Endothelial cell of umbilical vein (primary cell): ENCODE data around the gene LSP1. TPM values are rescaled to one million over a fixed set of nuclear protein-coding genes. Genes with fewer than 3 reads are reported as not detected.

Experiments
- BruUV-seq: library from RNA; stranded (reverse); fragments of 400-500 nt; replicated peaks from 2 replicates; lab custom pipeline; 2021; lab: Mats Ljungman, UMichigan
- CTCF ChIA-PET: fragments of 300-600, 350-600 bp; sonication (Branson Sonifier 250); formaldehyde crosslinking; loops from one replicate; lab custom pipeline; 2021; ENCODE audit warnings: antibody characterized with exemption, inconsistent platforms; lab: Charles Lee
- POLR2A ChIA-PET: fragments of 300-600, 350-600 bp; sonication (Branson Sonifier 250); formaldehyde crosslinking; loops from one replicate; lab custom pipeline; 2021; ENCODE audit warnings: antibody characterized with exemption, inconsistent platforms; lab: Charles Lee
- DNase-seq: peaks from one replicate; pipeline ENCODE4 v3.0.0-alpha.2; 2011; ENCODE audit warnings: low read depth, low spot score
- FAIRE-seq: peaks from 2 replicates; lab custom pipeline; 2011; peaks lifted over from hg19 to GRCh38; lab: Jason Lieb, UNC
- H2AFZ ChIP-seq: 2 replicates; pipeline ENCODE4 v1.6.0; 2012; ENCODE audit warnings: low read depth, low read length, control low read depth, inconsistent platforms
- H3K27ac ChIP-seq: 2 replicates; pipeline ENCODE4 v1.5.1; 2011; ENCODE audit warnings: low read depth, mild to moderate bottlenecking, control low read depth, low read length, moderate library complexity; ENCODE audit not compliant: insufficient read depth
- H3K27me3 ChIP-seq, 2 experiments: 2 replicates each; pipeline versions ENCODE4 v1.6.0 to v1.6.1; 2011; ENCODE audit warnings: low read length in 2 of 2, mixed read lengths in 1 of 2; ENCODE audit not compliant: control insufficient read depth in 2 of 2, insufficient read depth in 2 of 2
- H3K36me3 ChIP-seq, 2 experiments: 2 replicates in 1 of 2; 3 replicates in 1 of 2; pipeline ENCODE4 v1.5.1; 2011; ENCODE audit warnings: low read length in 2 of 2, mild to moderate bottlenecking in 1 of 2, moderate library complexity in 1 of 2; ENCODE audit not compliant: control insufficient read depth in 2 of 2, insufficient read depth in 2 of 2; ENCODE audit errors: extremely low read depth in 1 of 2
- H3K4me1 ChIP-seq: 3 replicates; pipeline ENCODE4 v1.5.1; 2011; ENCODE audit warnings: mild to moderate bottlenecking, low read length; ENCODE audit not compliant: control insufficient read depth, insufficient read depth; ENCODE audit errors: extremely low read depth
- H3K4me2 ChIP-seq: 2 replicates; pipeline ENCODE4 v1.6.1; 2011; ENCODE audit warnings: low read length, control low read depth, mixed read lengths; ENCODE audit not compliant: insufficient read depth
- H3K4me3 ChIP-seq, 3 experiments: fragments of 200-600 bp in 1 of 3; sonication (generic), shearing (Covaris generic) in 1 of 3; replicated peaks in 1 of 3; 2 replicates each; pipeline ENCODE4 v1.5.1; 2011 to 2016; ENCODE audit warnings: control low read depth in 3 of 3, low read length in 3 of 3, mild to moderate bottlenecking in 2 of 3, inconsistent platforms in 1 of 3, low read depth in 1 of 3, moderate library complexity in 1 of 3; ENCODE audit not compliant: insufficient read depth in 1 of 3
- H3K79me2 ChIP-seq: 2 replicates; pipeline ENCODE4 v1.6.0; 2012; ENCODE audit warnings: low read length, inconsistent platforms; ENCODE audit not compliant: control insufficient read depth, insufficient read depth
- H3K9ac ChIP-seq: replicated peaks from 2 replicates; pipeline ENCODE3; 2011; ENCODE audit warnings: low read length, control low read depth; ENCODE audit not compliant: insufficient read depth; ENCODE audit errors: extremely low read depth
- H3K9me1 ChIP-seq: replicated peaks from 3 replicates; pipeline ENCODE4 v1.6.0; 2011; ENCODE audit warnings: mild to moderate bottlenecking, low read length; ENCODE audit not compliant: control insufficient read depth, insufficient read depth; ENCODE audit errors: extremely low read depth
- H3K9me3 ChIP-seq: replicated peaks from 2 replicates; pipeline ENCODE4 v1.5.1; 2012; ENCODE audit warnings: low read length, inconsistent platforms; ENCODE audit not compliant: control insufficient read depth, insufficient read depth
- H4K20me1 ChIP-seq: replicated peaks from 2 replicates; pipeline ENCODE3; 2011; ENCODE audit warnings: mild to moderate bottlenecking, low read length; ENCODE audit not compliant: control insufficient read depth, insufficient read depth; ENCODE audit errors: extremely low read depth
- CTCF ChIP-seq, 2 donors: IDR thresholded peaks; 1 replicate in 1 of 2; 2 replicates in 1 of 2; pipeline ENCODE4 v1.5.1; 2011; ENCODE audit warnings: low read length in 2 of 2, mild to moderate bottlenecking in 2 of 2, moderate library complexity in 2 of 2, control low read depth in 1 of 2, inconsistent platforms in 1 of 2, low read depth in 1 of 2; ENCODE audit not compliant: insufficient read depth in 1 of 2; ENCODE audit errors: extremely low read depth in 1 of 2
- EZH2 ChIP-seq: IDR thresholded peaks from 2 replicates; pipeline ENCODE4 v1.6.1; 2012; ENCODE audit warnings: borderline replicate concordance, low read depth, mild to moderate bottlenecking, moderate library complexity, low read length, inconsistent platforms; ENCODE audit not compliant: severe bottlenecking
- FOS ChIP-seq: IDR thresholded peaks from 2 replicates; pipeline ENCODE4 v1.6.1; 2011; ENCODE audit warnings: mild to moderate bottlenecking, low read length, moderate library complexity, borderline replicate concordance; ENCODE audit not compliant: insufficient read depth
- GATA2 ChIP-seq: IDR thresholded peaks from 2 replicates; pipeline ENCODE4 v1.7.0; 2011; ENCODE audit warnings: low read depth, mild to moderate bottlenecking, moderate library complexity, mixed read lengths, low read length; ENCODE audit not compliant: insufficient read length, insufficient read depth
- JUN ChIP-seq: IDR thresholded peaks from 2 replicates; pipeline ENCODE4 v1.6.1; 2011; ENCODE audit warnings: borderline replicate concordance, low read depth; ENCODE audit not compliant: insufficient read length, insufficient read depth
- MYC ChIP-seq: IDR thresholded peaks from one replicate; pipeline ENCODE4 v1.6.1; 2011; ENCODE audit warnings: mild to moderate bottlenecking, low read depth, low read length
- POLR2A ChIP-seq: IDR thresholded peaks from 2 replicates; pipeline ENCODE4 v1.6.1; 2012; ENCODE audit warnings: low read depth, mild to moderate bottlenecking, control low read depth, low read length
- POLR2AphosphoS5 ChIP-seq: IDR thresholded peaks from 2 replicates; pipeline ENCODE4 v1.6.1; 2012; ENCODE audit warnings: low read depth, mild to moderate bottlenecking, control low read depth, low read length, moderate library complexity; ENCODE audit not compliant: insufficient read depth
- dilution Hi-C: fragments of 300-500 bp; cut with MboI; formaldehyde crosslinking; loops from one replicate; pipeline ENCODE4 v1.15.0; 2019; ENCODE audit warnings: low sequenced_read_pairs; ENCODE audit not compliant: extremely low pct_ligation_motif_present
- intact Hi-C: fragments of 100-400 bp; cut with micrococcal nuclease; formaldehyde crosslinking; loops from one replicate; pipeline ENCODE4 v1.10.0; 2022
- polyA plus RNA-seq, 4 experiments: library from polyadenylated mRNA; depleted of rRNA in 3 of 4; stranded (reverse) in 3 of 4; unstranded in 1 of 4; fragments of >200 nt; gene quantifications; 2 replicates each; pipeline versions ENCODE4 v1.2.1 to v1.2.3, GENCODE V29; 2011 to 2012; ENCODE audit warnings: missing spikeins in 1 of 4
- total RNA-seq: library from RNA; stranded (reverse); gene quantifications from 2 replicates; pipeline ENCODE4 v1.2.3, GENCODE V29; 2021
- TF ChIP-seq, protein P1 (sequence below): IDR thresholded peaks from 2 replicates; pipeline ENCODE4 v1.6.1; 2011; ENCODE audit not compliant: insufficient read depth, insufficient read length

LSP1 gene
- total and polyA plus RNA-seq, 2 donors (not counting 3 experiments of a cell fraction or from before 2014, with no cell fraction given) = not detected

GRCh38 chr11:1916132-1916985, 63.5 kb downstream of the LSP1 start:
- BruUV-seq = no TSS peak
- dilution Hi-C loops = no loop called here
- FAIRE-seq = no peak

More at GRCh38 chr11:1916132-1916985, 63.5 kb downstream of the LSP1 start:
- no peak overlapping the region for H3K4me2 ChIP-seq
- no peak overlapping the region for H3K27ac ChIP-seq
- H3K9me1 ChIP-seq = no peaks in the 10 kb centered on the region
- CTCF ChIA-PET = interaction anchor here (1.0 to 2.1 kb wide), 2 partner anchors 25 to 34 kb away, joined by 4 to 10 read pairs; partner anchors contain the start of gene PRR33
- DNase-seq = no peak
- H3K36me3 ChIP-seq = no peaks in the 10 kb centered on the region
- no peaks in the 10 kb centered on the region for H3K4me1 ChIP-seq
- TF ChIP-seq, protein P1, sequence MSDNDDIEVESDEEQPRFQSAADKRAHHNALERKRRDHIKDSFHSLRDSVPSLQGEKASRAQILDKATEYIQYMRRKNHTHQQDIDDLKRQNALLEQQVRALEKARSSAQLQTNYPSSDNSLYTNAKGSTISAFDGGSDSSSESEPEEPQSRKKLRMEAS = no peak
- no peak for TF ChIP-seq CTCF (IDR thresholded peaks at IDR 0.05; ENCODE audit: extremely low read depth in 1 of 2, insufficient read depth in 1 of 2, low read depth in 1 of 2, low read length in 2 of 2)
- TF ChIP-seq GATA2 = no peak
- no peak for TF ChIP-seq POLR2AphosphoS5
- TF ChIP-seq JUN = no peak
- TF ChIP-seq EZH2 = no peak
- TF ChIP-seq FOS = no peak
- TF ChIP-seq MYC = no peak
- TF ChIP-seq POLR2A = no peak
- no peaks in the 10 kb centered on the region for H3K27me3 ChIP-seq
- no peak overlapping the region for H3K9ac ChIP-seq
- no peaks in the 10 kb centered on the region for H4K20me1 ChIP-seq
- POLR2A ChIA-PET = no interaction called here
- H3K4me3 ChIP-seq = no peak overlapping the region
- no peaks in the 10 kb centered on the region for H3K9me3 ChIP-seq
- no peaks in the 10 kb centered on the region for H3K79me2 ChIP-seq
- no peak overlapping the region for H2AFZ ChIP-seq
- intact Hi-C loops = no loop called here
